KBM-7 (cell line): ENCODE measurements around the gene MRPL32.

Experiments used
- DNase-seq: peaks from one replicate; pipeline ENCODE4 v3.0.0-alpha.2; 2015
- in situ Hi-C: fragments of 300-500 bp; cut with MboI; formaldehyde crosslinking; loops from 2 replicates; pipeline ENCODE4 v1.14.3; 2020; ENCODE audit warnings: low sequenced_read_pairs, low pct_unique_long_range_greater_than_20kb, mixed read lengths

Gene MRPL32

GRCh38 chr7:42924223-42924838 lies 7.8 kb upstream of the MRPL32 start:
- no peak for DNase-seq

DNA sequence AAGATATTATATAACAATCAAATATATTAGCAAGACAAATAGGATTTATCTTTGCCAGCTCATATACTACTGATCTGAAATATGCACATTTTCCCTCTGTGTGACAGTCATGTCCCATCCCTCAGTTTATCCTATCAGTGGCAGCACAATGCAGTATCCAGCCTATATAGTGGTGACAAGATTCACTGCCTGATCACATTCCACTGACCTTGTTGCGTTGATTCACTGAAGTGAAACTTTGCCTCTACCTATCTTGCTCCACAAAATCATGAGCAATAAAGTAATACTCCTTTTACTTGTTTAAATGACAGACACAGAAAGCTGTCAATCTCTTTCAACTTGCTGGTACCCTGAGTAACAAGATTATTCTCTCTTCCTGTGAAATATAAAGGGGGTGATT lies 6.5 kb upstream of the MRPL32 start:
- in situ Hi-C loops, result no loop called here
- DNase-seq, result no peak

More at GRCh38 chr7:42924223-42924838, 7.8 kb upstream of the MRPL32 start:
- in situ Hi-C loops, result no loop called here

- in situ Hi-C loops, result no loop called here
Measured at GRCh38 chr7:42926204-42926603, 6.0 kb upstream of the MRPL32 start.

DNA sequence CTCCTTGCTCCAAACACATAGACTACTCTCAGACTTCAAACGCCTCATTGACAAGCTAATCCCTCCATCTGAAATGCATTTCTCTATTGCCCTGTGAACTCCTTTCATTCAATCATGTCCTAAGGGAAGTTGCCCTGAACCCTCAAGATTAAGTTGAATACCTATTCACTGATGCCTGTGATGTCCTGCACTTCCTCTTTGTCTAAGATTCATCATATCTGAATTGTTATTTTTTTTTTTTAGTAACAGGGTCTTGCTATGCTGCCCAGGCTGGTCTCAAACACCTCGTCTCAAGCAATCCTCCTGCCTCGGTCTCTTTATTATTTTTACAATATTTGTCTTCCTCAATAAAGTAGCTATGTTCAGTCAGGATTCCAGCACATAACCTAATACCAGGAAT lies 3.4 kb upstream of the MRPL32 start:
- peak; percentile 21 for DNase-seq
- in situ Hi-C loops, result no loop called here

More at GRCh38 chr7:42926204-42926603, 6.0 kb upstream of the MRPL32 start:
- peak; percentile 51 for DNase-seq

DNA sequence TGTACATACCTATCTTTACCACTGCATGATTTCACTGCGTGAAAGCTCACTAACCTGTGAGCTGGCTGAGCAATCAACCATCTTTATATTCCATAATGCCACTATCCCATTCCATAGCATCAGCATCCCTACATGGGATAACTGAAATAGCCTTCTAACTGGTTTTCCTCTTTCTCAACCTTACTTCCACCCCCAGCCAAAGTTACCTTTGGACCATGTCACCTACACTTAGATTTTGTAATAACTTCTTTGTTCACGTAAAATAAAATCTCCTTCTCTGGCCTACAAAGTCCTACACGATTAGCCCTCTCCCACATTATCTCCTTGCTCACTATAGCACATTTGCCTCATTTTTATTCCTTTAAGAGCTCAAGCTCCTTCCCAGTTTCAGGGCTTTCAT lies 2.7 kb upstream of the MRPL32 start:
- in situ Hi-C loops, result no loop called here
- DNase-seq, result no peak

- DNase-seq, result no peak
- in situ Hi-C loops, result no loop called here
Measured at GRCh38 chr7:42930889-42931288, 1.3 kb upstream of the MRPL32 start.

GRCh38 chr7:42931447-42931833 lies 736 bp upstream of the MRPL32 start:
- DNase-seq, result peak; percentile 11
- in situ Hi-C loops, result no loop called here

DNA sequence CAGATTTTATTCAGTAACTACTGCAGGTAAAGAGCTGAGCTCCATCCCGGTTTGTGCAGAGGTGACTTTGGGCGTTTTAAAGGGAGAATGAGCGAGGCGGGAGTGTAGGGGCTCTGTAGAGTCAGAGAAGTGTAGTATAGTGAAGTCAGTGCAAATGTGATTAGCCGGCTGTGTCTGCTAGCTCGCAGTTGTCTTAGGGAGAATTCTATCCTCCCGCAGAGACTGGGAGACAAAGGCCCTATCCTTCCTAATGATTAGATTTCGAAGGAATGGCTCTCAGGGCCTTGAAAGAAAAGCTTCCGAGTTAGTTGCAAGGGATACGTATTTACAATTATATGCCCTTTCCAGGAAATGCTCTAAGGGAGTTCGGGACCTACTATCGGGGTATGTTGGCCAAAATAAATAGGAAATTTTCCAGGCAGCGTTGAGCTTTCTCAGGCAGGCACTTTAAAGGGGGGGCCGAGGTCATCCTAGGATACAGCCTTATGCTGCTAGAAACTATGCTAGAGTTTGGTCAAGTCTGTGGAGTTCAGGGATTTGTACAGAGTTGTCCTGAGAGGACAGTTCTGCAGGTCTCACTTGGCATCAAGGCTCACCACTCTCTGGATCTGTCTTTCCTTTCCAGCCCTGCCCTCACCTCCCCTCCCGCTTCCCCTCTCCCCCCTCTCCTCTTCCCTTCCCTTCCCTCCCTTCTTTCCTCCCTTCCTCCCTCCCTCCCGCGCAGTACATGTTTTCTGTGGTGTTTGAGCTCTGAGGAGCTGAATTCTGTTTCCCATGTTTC lies 825 bp downstream of the MRPL32 start:
- in situ Hi-C loops, result no loop called here
- DNase-seq, result peak; percentile 42

GRCh38 chr7:42934291-42934690 lies 2.1 kb downstream of the MRPL32 start:
- in situ Hi-C loops, result no loop called here
- DNase-seq, result no peak

DNA sequence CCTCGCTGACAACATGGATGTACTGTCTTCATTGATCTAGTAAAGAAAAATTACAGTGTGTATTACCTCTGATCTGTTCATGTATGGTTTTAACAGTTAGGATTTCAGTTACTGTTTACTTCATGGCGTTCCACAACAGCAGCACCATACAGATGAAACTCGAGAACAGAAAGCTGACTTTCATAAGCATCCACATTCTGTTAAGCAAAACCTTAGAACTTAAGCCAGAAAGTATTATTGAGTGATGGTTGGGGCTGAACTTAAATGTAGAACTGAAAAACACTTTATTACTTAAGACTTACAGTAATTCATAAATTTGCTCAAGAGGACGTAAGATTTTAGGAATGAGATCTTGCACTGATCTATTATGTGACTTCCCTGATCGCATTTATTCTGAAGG lies 3.7 kb downstream of the MRPL32 start:
- DNase-seq, result no peak
- in situ Hi-C loops, result no loop called here

GRCh38 chr7:42939457-42940240 lies 7.5 kb downstream of the MRPL32 start:
- no peak for DNase-seq
- in situ Hi-C loops, result no loop called here

- in situ Hi-C loops, result no loop called here
- DNase-seq, result peak; percentile 75
Measured at GRCh38 chr7:42940985-42941847, 9.0 kb downstream of the MRPL32 start.

DNA sequence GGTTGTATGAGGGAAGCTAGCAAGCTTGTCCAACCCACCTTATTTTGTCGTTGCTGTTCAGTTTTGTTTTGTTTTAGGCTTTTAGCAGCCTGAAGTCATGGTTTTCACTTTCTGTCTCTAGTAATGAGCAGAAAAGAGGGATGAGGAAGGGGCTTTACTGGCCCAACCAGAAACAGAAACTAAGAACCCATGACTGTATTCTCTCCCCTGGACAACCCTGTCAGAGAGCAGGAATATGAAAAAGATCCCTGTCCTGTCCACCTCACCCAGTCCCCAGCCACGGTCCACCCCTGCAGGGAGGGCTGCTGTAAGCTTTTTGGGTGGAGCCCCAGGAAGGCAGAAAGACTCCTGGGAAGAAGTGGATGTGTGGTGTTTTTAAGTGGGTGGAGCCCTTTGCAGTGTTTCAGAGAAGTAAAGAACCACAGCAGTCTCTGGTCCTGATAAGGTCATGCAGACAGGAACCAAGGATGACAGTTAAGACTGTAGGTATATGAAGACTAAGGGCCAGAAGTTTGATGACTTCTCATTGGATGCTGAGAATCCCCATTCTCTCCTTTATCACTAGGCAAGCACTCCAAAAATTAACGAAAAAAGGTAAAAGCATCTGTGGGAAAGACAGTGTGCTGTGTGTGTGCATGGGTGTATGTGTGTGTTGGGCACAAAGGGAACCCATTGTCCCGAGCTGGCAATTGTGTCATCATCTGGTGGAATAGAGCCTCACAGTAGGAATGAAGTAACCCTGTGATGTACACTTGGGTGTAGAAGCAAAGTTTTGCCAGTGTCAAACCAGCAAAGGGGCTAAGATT lies 13.8 kb downstream of the MRPL32 start:
- in situ Hi-C loops, result no loop called here
- DNase-seq, result no peak

- DNase-seq, result no peak
- in situ Hi-C loops, result no loop called here
Measured at GRCh38 chr7:42946627-42946950, 14.4 kb downstream of the MRPL32 start.

DNA sequence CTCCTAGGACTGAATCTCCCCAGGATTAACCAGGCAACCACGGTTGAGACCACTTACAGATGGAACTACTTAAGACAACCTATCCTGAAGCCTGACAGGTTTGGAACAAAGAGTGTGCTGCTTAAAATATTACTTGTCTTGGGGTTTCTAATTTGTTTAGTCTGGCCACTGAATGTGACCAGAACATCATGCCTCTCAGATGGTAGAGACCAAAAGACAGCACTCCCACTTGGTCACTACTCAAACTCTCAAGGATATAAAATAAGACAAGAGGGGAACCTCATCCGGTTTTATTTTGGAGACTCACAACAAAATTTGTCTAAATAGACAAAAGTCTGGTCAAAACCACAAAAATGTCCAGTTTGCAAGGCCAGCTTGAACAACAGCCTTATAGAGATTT lies 15.3 kb downstream of the MRPL32 start:
- no peak for DNase-seq
- in situ Hi-C loops, result no loop called here

DNA sequence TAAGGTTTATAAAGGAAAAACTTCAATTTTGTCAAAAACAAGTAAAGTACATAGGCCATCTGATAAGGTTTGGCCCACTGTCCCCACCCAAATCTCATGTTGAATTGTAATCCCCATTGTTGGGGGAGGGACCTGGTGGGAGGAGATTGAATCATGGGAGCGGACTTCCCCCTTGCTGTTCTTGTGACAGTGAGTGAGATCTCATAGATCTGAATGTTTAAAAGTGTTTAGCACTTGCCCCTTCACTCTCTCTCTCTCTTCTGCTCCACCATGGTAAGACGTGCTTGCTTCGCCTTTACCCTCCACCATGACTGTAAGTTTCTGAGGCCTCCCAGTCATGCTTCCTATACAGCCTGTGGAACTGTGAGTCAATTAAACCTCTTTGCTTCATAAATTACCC lies 18.2 kb downstream of the MRPL32 start:
- in situ Hi-C loops, result no loop called here
- no peak for DNase-seq

DNA sequence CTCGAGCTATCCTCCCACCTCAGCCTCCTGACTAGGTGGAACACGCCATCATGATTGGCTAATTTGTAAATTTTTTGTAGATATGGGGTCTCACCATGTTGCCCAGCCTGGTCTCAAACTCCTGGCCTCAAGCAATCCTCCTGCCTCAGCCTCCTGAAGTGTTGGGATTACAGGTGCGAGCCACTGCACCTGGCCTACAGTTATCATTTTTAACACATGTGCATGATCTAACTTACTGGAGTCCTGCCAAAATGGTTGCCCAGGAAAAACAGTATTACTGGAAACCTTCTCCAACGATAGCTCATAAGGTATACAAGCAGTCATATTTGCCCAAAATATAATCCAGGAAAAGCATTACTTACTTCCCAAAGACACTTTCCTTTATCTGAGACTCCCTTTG lies 20.2 kb downstream of the MRPL32 start:
- DNase-seq, result no peak
- in situ Hi-C loops, result no loop called here

- in situ Hi-C loops, result no loop called here
- DNase-seq, result no peak
Measured at GRCh38 chr7:42953994-42954393, 21.8 kb downstream of the MRPL32 start.

- in situ Hi-C loops, result no loop called here
- no peak for DNase-seq
Measured at GRCh38 chr7:42956062-42956461, 23.9 kb downstream of the MRPL32 start.
